ENCODE measurements around the gene RFPL2.

GRCh38 chr22:32216911-32217310, 12.0 kb upstream of the RFPL2 start:
- TF ChIP-seq ZNF274 (IDR thresholded peaks at IDR 0.05; ENCODE audit: low read depth, low read length) (no peak), YY1 (IDR thresholded peaks at IDR 0.05; ENCODE audit: insufficient read depth, insufficient read length) (no peak)
